Fibroblast of peridontal ligament (primary cell): ENCODE results near the gene RALGAPA1.
"Not testable (repeated sequence)": the region's sequence is repeated elsewhere in the genome, so short reads cannot be mapped to it uniquely, and the experiment has no call there.

ENCODE experiments used
- DNase-seq: peaks from one replicate; pipeline ENCODE4 v3.0.0-alpha.2; 2010; ENCODE audit errors: extremely low read depth

The RALGAPA1 gene

GRCh38 chr14:35821564-35822411 lies 12.7 kb upstream of the RALGAPA1 start:
- peak; percentile 52 for DNase-seq

GRCh38 chr14:35819591-35820540 lies 10.8 kb upstream of the RALGAPA1 start:
- no peak for DNase-seq

GRCh38 chr14:35818346-35819115 lies 9.4 kb upstream of the RALGAPA1 start:
- DNase-seq: peak; percentile 70

DNA sequence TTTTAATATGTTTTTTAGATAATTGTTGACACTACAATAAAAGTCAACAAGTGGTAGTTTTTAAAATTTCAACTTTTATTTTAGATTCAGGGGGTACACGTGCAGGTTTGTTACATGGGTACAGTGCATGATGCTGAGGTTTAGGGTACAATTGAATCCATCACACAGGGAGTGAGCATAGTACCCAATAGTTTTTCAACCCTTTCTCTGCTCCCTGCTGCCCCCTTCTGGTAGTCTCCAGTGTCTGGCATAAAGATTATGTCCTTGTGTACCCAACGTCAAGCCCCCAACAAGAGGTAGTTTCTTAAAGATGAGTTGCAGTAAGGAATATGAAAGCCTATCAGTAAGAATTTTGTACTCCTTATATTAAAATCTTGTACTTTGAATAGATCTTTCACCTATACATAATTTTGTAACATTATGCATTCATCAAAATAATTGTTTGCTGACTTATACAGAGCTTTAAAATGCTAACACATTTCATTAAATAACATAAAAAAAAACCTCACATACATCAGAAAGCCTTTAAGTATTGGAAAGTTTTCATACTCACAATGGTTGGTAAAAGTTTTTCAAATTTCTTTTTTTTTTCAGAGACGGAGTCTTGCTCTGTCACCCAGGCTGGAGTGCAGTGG lies 5.4 kb upstream of the RALGAPA1 start:
- peak; percentile 44 for DNase-seq

GRCh38 chr14:35810963-35811362 lies 1.9 kb upstream of the RALGAPA1 start:
- DNase-seq: no peak

- DNase-seq: no peak
Measured at GRCh38 chr14:35809597-35809996, 502 bp upstream of the RALGAPA1 start.

DNA sequence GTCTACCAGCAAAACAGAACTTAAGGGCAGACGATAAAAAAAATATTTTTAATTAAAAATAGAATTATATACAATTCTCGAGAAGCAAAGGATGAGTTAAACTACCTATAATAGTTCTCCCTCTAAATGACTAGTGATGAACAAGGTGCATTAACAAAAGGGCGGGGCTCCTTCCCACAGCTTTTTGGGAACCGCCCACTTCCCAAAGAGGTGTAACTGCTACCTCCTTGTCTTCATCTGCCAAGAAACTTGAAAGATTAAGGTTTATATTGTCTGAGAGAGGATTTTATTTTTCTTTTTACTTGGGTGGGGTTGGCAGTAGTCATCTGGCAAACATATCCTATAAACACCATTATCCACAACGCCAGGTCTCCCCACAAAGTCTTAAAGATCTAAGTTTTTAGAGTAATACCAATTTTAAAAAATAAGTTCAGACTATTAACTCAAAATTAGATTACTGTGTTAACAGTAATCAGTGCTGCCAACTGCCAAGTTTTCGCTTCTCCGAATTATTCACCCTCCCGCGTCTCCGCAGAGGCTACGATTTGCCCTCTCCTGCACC lies 938 bp downstream of the RALGAPA1 start:
- peak; percentile 15 for DNase-seq

GRCh38 chr14:35807131-35807961 lies 1.7 kb downstream of the RALGAPA1 start:
- no peak for DNase-seq

GRCh38 chr14:35806006-35806907 lies 2.8 kb downstream of the RALGAPA1 start:
- DNase-seq: no peak

GRCh38 chr14:35797796-35798195 lies 11.3 kb downstream of the RALGAPA1 start:
- no peak for DNase-seq

DNA sequence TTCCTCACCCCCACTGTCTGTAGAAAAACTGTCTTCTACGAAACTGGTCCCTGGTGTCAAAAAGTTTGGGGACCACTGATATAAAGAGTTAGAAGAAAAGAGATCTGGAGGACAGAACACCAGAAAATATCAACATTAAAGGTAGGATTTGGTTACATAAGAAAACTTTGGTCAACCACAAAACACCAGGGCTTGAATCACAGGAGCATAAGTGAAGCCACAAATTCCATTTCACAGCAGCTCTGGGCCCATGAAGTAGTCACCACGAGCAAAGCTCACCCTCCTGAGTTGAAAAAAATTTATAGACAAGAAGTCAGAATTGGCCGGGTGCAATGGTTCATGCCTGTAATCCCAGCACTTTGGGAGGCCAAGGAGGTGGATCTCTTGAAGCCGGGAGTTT lies 19.4 kb downstream of the RALGAPA1 start:
- peak; percentile 34 for DNase-seq

- no peak for DNase-seq
Measured at GRCh38 chr14:35786856-35787255, 22.2 kb downstream of the RALGAPA1 start.

- DNase-seq: no peak
Measured at GRCh38 chr14:35783699-35784098, 25.4 kb downstream of the RALGAPA1 start.

GRCh38 chr14:35779368-35779767 lies 29.7 kb downstream of the RALGAPA1 start:
- DNase-seq: no peak

- DNase-seq: not testable (repeated sequence)
Measured at GRCh38 chr14:35777550-35777949, 31.5 kb downstream of the RALGAPA1 start.

DNA sequence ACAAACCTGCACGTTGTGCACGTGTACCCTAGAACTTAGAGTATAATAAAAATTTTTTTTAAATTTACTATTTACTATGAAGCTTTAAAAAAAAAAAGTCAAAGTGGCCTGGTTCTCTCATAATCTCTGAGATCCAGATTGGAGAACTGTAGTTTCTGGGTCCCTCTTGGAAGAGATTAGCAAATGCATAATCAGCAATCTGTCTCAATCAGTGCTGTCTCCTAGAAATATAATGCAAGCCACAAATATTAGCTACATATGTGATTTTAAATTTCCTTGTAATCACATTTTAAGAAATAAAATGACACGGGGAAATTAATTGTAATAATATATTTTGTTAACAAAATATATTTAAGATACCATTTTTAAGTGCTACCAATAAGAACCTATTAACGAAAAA lies 32.3 kb downstream of the RALGAPA1 start:
- no peak for DNase-seq

- DNase-seq: not testable (repeated sequence)
Measured at GRCh38 chr14:35776085-35776484, 33.0 kb downstream of the RALGAPA1 start.

- DNase-seq: no peak
Measured at GRCh38 chr14:35766700-35767082, 42.4 kb downstream of the RALGAPA1 start.
